HCT116 (cell line): Measurements from ENCODE around the gene NEUROG1.

Experiments
- POLR2A ChIP-seq: IDR thresholded peaks from 2 replicates; pipeline ENCODE4 v1.7.0; 2011; ENCODE audit warnings: borderline replicate concordance; ENCODE audit not compliant: insufficient read depth, insufficient read length; ENCODE audit errors: extremely low read depth
- TF ChIP-seq, protein P1 (sequence below), 3 experiments: fragments of 200-600 bp in 1 of 3; sonication (generic) in 1 of 3; IDR thresholded peaks in 2 of 3; conservative IDR thresholded peaks in 1 of 3; 2 replicates each; pipeline ENCODE4 v1.5.1; 2012 to 2017; ENCODE audit warnings: low read depth in 2 of 3, low read length in 2 of 3, antibody characterized with exemption in 1 of 3, borderline replicate concordance in 1 of 3, control low read depth in 1 of 3, mild to moderate bottlenecking in 1 of 3, mixed read lengths in 1 of 3, mixed run types in 1 of 3, moderate library complexity in 1 of 3; ENCODE audit not compliant: insufficient read depth in 1 of 3

DNA sequence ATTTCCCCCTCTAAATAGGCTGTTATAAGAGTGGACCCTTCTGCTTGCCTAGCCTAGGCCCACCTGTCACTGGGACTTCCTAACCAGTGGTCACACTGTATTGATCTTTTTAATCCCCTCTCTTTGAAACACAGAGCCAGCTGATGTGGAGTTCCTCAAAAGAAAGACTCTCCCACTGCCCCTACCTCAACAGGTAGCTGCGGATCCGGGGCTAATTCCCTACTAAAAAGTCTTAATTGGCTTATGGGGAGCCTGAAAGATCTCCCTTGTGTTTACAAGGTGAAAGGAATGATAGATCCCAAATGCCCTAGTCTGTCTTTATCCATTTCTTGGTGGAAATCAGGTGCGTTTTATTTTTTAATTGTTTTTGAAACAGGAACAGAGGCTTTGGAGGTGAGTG, 2.0 kb downstream of the NEUROG1 start:
- TF ChIP-seq POLR2A, result no peak
- TF ChIP-seq, protein P1, sequence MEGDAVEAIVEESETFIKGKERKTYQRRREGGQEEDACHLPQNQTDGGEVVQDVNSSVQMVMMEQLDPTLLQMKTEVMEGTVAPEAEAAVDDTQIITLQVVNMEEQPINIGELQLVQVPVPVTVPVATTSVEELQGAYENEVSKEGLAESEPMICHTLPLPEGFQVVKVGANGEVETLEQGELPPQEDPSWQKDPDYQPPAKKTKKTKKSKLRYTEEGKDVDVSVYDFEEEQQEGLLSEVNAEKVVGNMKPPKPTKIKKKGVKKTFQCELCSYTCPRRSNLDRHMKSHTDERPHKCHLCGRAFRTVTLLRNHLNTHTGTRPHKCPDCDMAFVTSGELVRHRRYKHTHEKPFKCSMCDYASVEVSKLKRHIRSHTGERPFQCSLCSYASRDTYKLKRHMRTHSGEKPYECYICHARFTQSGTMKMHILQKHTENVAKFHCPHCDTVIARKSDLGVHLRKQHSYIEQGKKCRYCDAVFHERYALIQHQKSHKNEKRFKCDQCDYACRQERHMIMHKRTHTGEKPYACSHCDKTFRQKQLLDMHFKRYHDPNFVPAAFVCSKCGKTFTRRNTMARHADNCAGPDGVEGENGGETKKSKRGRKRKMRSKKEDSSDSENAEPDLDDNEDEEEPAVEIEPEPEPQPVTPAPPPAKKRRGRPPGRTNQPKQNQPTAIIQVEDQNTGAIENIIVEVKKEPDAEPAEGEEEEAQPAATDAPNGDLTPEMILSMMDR (IDR thresholded peaks at IDR 0.05 in 2 of 3, conservative IDR thresholded peaks at IDR 0.05 in 1 of 3; ENCODE audit: borderline replicate concordance in 1 of 3, insufficient read depth in 1 of 3, low read depth in 2 of 3, low read length in 2 of 3), result no peak
